ENCODE data around the gene LRRC8D.
"Not testable (repeated sequence)": the region's sequence is repeated elsewhere in the genome, so short reads cannot be mapped to it uniquely, and the experiment has no call there.

Gene LRRC8D

DNA sequence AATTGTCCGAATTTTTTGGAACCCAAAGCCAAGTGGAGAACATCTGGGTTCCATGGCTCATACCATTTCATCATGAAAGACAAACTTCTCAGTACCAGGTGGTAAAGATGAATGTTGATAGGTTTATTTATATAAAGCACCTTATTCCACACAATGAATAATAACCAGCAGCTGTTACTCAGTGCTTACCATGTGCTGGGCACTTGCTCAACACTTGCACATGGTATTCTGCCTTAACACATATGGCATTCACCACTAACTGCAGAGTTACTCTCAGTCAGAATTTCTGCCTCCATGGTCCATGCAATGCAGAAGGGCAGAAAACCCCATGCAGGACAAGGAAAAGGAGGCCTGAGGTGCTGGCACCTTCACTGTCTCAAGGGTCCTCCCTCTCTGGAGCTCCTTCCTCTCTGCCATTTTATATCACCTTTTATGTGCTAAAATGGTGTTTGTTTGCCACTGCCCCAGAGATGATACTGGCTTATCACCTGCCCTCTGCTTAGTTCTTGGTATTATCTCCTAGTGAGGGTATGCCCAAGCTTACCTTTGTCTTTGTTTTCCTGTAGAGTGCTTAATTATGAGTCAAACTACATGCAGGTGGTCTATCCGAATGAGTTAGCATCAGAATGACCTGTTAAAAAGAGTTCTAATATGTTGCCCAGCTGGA is 97.4 kb downstream of the LRRC8D start:
- DNase-seq: no peak

GRCh38 chr1:89918794-89919155 is 97.9 kb downstream of the LRRC8D start:
- DNase-seq: no peak

DNA sequence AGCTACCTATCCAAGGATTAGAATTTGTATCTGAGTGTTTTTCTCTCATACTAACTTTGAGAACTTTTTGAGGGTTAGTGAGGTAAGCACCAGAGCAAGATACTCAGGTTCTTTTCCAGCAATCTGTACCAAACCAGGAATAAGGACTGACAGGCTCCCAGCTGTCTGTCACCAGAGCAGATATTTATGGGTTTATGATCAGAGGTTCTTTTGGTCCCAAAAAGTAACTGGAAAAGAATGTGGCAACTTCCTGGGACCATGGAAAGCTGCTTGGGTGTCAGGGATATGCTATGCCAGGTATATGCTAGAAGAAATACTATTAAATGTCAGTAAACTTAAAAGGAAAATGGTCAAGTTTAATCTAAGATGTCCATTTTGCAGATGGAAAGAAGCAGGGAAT is 98.3 kb downstream of the LRRC8D start:
- DNase-seq: no peak

DNA sequence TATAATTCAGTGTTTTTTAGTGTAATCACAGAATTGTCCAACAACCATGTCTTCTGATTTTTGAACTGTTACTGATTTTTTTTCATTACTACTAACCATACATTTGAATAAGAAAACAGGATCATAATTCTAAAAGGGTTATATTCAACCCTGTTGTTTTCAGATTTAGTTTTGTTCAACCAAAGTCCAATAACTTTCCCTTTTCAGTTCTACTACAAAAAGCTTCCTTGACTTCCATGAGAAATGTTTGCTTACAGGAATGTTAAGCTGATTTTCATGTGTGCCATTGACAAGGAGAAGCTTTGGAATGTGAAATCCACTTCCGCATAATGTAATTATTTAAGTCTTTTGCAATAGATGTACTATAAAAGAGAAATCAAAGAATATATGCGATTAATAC is 102.1 kb downstream of the LRRC8D start:
- DNase-seq: no peak

- DNase-seq: no peak
These were observed 102.7 kb downstream of the LRRC8D start for GRCh38 chr1:89923517-89923916.

- not testable (repeated sequence) for DNase-seq
These were observed 103.2 kb downstream of the LRRC8D start for GRCh38 chr1:89924075-89924474.

GRCh38 chr1:89927049-89927448 is 106.2 kb downstream of the LRRC8D start:
- no peak for DNase-seq

DNA sequence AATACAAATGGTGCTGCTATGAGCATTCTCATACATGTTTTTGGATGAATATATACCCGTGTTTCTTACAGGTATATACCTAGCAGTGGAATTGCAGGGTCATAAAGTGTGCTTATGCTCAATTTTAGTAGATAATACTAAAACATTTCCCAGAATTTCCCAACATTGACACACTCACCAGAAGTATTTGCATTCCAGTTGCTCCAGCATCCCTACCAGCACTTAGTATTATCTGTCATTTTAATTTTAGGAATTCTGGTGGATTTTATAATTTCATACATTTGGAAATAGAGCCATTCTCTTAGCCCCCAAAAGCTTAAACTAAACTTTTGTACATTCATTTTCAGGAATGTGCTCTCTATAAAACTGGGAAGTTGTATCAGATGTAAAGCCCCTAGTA is 106.6 kb downstream of the LRRC8D start:
- no peak for DNase-seq

GRCh38 chr1:89928506-89928905 is 107.7 kb downstream of the LRRC8D start:
- no peak for DNase-seq

DNA sequence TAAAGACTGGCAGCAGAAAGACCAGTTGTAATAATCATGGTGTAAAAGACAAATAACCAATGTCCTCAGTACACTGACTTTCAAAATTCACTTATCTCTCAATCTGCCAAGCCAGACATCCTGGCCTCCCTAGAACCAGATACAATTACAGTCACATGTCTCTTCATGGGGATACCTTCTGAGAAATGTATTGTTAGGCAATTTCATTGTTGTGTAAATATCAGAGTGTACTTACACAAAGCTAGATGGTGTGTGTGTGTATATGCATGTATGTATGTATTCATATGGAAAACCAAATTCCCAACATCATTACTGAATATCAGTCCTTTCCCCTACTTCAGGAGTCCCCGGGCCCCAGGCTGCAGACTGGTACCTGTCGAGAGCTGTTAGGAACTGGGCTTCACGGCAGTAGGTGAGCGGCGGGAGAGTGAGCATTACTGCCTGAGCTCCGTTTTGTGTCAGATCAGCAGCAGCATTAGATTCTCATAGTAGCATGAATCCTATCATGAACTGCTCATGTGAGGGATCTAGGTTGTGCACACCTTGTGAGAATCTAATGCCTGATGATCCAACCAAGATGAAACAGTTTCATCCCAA is 108.7 kb downstream of the LRRC8D start:
- no peak for DNase-seq

DNA sequence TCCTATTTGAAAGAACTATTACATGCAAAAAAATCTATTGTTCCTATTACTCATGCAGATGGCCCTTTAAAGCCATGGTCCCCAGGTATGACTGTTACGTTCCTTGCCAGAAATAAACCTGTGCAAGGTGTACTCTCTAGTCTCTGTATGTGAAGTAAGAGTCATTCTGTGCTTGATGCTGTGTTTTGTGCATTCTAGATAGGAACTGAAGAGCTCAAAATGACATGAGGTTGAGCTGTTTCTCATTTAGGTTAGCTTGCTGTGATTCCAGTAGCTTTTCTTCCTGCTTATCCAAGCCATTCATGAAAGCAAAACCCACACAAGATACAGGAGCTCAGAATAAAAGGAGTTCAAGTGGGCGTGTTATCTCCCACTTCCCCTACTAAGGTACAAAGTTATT is 109.7 kb downstream of the LRRC8D start:
- DNase-seq: no peak

- DNase-seq: no peak
These were observed 111.1 kb downstream of the LRRC8D start for GRCh38 chr1:89931964-89932363.

- DNase-seq: no peak
These were observed 111.9 kb downstream of the LRRC8D start for GRCh38 chr1:89932598-89933364.

GRCh38 chr1:89934461-89934860 is 113.6 kb downstream of the LRRC8D start:
- DNase-seq: no peak

GRCh38 chr1:89935235-89935634 is 114.4 kb downstream of the LRRC8D start:
- DNase-seq: no peak

DNA sequence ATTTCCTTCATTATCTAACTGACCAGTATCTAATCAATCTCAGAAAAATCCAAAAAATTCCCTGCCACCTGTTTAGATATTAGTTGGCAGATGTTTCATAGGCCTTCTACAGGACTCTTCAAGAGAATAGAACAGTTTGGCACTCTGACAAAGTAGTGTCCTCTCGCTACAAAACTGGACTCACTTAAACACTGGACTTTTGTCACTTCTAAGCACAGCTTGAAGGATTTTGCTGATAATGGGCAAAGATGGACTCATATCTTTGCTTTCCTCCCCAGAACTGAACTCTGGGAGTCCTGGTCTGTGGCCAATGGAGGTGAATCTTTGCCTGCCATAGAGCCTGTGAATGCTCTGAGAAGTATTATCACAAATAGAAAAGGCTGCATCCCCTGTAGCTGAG is 115.9 kb downstream of the LRRC8D start:
- no peak for DNase-seq

GRCh38 chr1:89938171-89939055 is 117.6 kb downstream of the LRRC8D start:
- DNase-seq: no peak

DNA sequence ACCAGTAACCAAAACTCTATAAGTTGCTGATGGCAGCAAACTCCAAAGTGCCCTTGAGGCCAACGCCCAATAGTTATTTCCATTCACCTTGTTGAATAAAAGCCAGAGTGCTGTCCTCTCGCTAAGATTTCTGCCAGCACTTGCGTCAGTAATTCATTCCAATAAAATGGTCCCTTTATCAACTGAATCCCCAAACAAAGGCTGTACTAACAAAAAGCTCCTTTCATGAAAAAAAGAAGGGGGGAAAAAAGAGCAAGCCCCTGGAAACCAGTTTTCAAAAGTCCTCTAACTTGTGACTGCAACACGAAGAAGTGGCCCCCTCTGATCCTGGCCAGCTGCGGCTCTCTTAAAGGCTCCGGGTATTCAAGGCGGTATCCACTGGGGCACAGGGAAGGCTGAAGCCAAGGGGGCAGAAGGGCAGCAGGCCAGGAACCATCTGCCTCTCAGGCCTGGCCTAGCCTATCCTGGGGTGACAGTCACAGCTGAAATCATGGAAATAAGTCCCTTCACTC is 118.3 kb downstream of the LRRC8D start:
- DNase-seq: no peak

GRCh38 chr1:89939693-89940438 is 119.0 kb downstream of the LRRC8D start:
- DNase-seq: no peak

- DNase-seq: no peak
These were observed 120.4 kb downstream of the LRRC8D start for GRCh38 chr1:89941110-89941766.

GRCh38 chr1:89942014-89942413 is 121.2 kb downstream of the LRRC8D start:
- no peak for DNase-seq

Measured in stimulated activated CD4-positive, alpha-beta T cell treated with anti-CD3 and anti-CD28 coated beads, Interleukin-12 subunit alpha, Interleukin-12 subunit beta, amount 100 ng/mL, for 4 hours (primary cell).